Endodermal cell (in vitro differentiated cells): ENCODE data around the gene VAV2. TPM values are rescaled to one million over a fixed set of nuclear protein-coding genes. Genes with fewer than 3 reads are reported as not detected.
A peak's percentile ranks its signal among the peaks of the same experiment; 100 is the strongest.

ENCODE experiments used
- DNase-seq: peaks from one replicate; pipeline ENCODE4 v3.0.0-alpha.2; 2017
- H3K27ac ChIP-seq: 2 replicates; pipeline ENCODE4 v1.5.1; 2013; ENCODE audit warnings: mild to moderate bottlenecking, low read depth, low read length, moderate library complexity
- H3K27me3 ChIP-seq: 2 replicates; pipeline ENCODE4 v1.6.1; 2013; ENCODE audit warnings: mild to moderate bottlenecking, low read length, moderate library complexity; ENCODE audit not compliant: insufficient read depth, control insufficient read depth, poor library complexity, severe bottlenecking
- H3K36me3 ChIP-seq: 2 replicates; pipeline ENCODE4 v1.7.0; 2013; ENCODE audit warnings: mild to moderate bottlenecking, low read length, moderate library complexity; ENCODE audit not compliant: control insufficient read depth, insufficient read depth
- H3K4me1 ChIP-seq: one replicate; pipeline ENCODE4 v1.7.0; 2013; ENCODE audit warnings: low read length; ENCODE audit not compliant: control insufficient read depth, insufficient read depth
- H3K4me3 ChIP-seq: 2 replicates; pipeline ENCODE4 v1.5.1; 2013; ENCODE audit warnings: mild to moderate bottlenecking, low read length, moderate library complexity
- H3K9ac ChIP-seq: 2 replicates; pipeline ENCODE4 v1.6.1; 2013; ENCODE audit warnings: mild to moderate bottlenecking, low read length, moderate library complexity; ENCODE audit not compliant: poor library complexity, severe bottlenecking; ENCODE audit errors: extremely low read depth
- H3K9me3 ChIP-seq: 2 replicates; pipeline ENCODE4 v1.6.1; 2013; ENCODE audit warnings: mild to moderate bottlenecking, low read length, moderate library complexity; ENCODE audit not compliant: control insufficient read depth
- H3K27ac Mint-ChIP-seq: 2 replicates; pipeline ENCODE4 v1.8.0; 2020; ENCODE audit warnings: mixed read lengths
- H3K27me3 Mint-ChIP-seq: 2 replicates; pipeline ENCODE4 v1.8.0; 2021; ENCODE audit warnings: mild to moderate bottlenecking, mixed read lengths; ENCODE audit not compliant: insufficient read depth
- H3K36me3 Mint-ChIP-seq: 2 replicates; pipeline ENCODE4 v1.8.0; 2020; ENCODE audit warnings: low read depth, mixed read lengths
- H3K4me1 Mint-ChIP-seq: 2 replicates; pipeline ENCODE4 v1.8.0; 2020; ENCODE audit warnings: mixed read lengths
- H3K4me3 Mint-ChIP-seq: 2 replicates; pipeline ENCODE4 v1.8.0; 2020; ENCODE audit warnings: mild to moderate bottlenecking, moderate library complexity, mixed read lengths
- H3K9me3 Mint-ChIP-seq: 2 replicates; pipeline ENCODE4 v1.8.0; 2020; ENCODE audit warnings: mild to moderate bottlenecking, mixed read lengths
- CTCF ChIP-seq: fragments of 200-600 bp; sonication (generic); conservative IDR thresholded peaks from 2 replicates; pipeline ENCODE4 v1.5.0; 2021; ENCODE audit warnings: antibody characterized with exemption, mild to moderate bottlenecking
- WGBS, 2 experiments: methylation state at CpG; one replicate each; pipeline versions ENCODE4 v1.1.5 to v1.1.7; 2013; ENCODE audit warnings: missing lambda C conversion rate in 2 of 2, mixed read lengths in 1 of 2; ENCODE audit not compliant: insufficient coverage in 1 of 2, insufficient read length in 1 of 2; 5-methylcytosine and 5-hydroxymethylcytosine counted together
- total RNA-seq, 2 donors: library from RNA; stranded (reverse); fragmentation: NEBNext Ultra II Directional in 1 of 2; extraction: Animal tissue kit (Norgen Biotek cat#: 25700) in 1 of 2; gene quantifications; 2 replicates in 1 of 2; 3 replicates in 1 of 2; pipeline ENCODE4 v1.2.1, GENCODE V29; 2021

VAV2 gene
- total RNA-seq, 2 donors from 2014 or later = 29.8 to 35.9 TPM

- H3K9ac ChIP-seq = no peak overlapping the region
- WGBS, 2 experiments = 92 to 97% methylated on average over 5 to 7 of the region's 7 CpGs
- H3K36me3 ChIP-seq = no peaks in the 10 kb centered on the region
- H3K27me3 ChIP-seq = no peaks in the 10 kb centered on the region
- H3K9me3 ChIP-seq = no peaks in the 10 kb centered on the region
- no peak overlapping the region for H3K4me3 Mint-ChIP-seq
- H3K4me1 Mint-ChIP-seq = no peaks in the 10 kb centered on the region
- no peak for DNase-seq
- TF ChIP-seq CTCF = no peak
- no peaks in the 10 kb centered on the region for H3K4me1 ChIP-seq
- no peaks in the 10 kb centered on the region for H3K9me3 Mint-ChIP-seq
- H3K27ac ChIP-seq = peak overlapping the region; percentile 24
- H3K27me3 Mint-ChIP-seq = no peaks in the 10 kb centered on the region
- H3K36me3 Mint-ChIP-seq = no peaks in the 10 kb centered on the region
- H3K4me3 ChIP-seq = no peak overlapping the region
- H3K27ac Mint-ChIP-seq = no peak overlapping the region
Measured at GRCh38 chr9:133809335-133809734, 182.8 kb downstream of the VAV2 start.

- TF ChIP-seq CTCF = no peak
- H3K27me3 Mint-ChIP-seq = no peaks in the 10 kb centered on the region
- H3K4me3 Mint-ChIP-seq = no peak overlapping the region
- H3K27ac ChIP-seq = no peak overlapping the region
- H3K9ac ChIP-seq = no peak overlapping the region
- no peaks in the 10 kb centered on the region for H3K36me3 ChIP-seq
- H3K36me3 Mint-ChIP-seq = no peaks in the 10 kb centered on the region
- H3K9me3 Mint-ChIP-seq = no peaks in the 10 kb centered on the region
- DNase-seq = no peak
- no peak overlapping the region for H3K27ac Mint-ChIP-seq
- 91 to 93% methylated on average over 10 to 13 of the region's 13 CpGs for WGBS, 2 experiments
- H3K27me3 ChIP-seq = no peaks in the 10 kb centered on the region
- no peak overlapping the region for H3K4me3 ChIP-seq
- no peaks in the 10 kb centered on the region for H3K4me1 ChIP-seq
- no peaks in the 10 kb centered on the region for H3K4me1 Mint-ChIP-seq
- no peaks in the 10 kb centered on the region for H3K9me3 ChIP-seq
Measured at GRCh38 chr9:133807818-133808217, 184.3 kb downstream of the VAV2 start.

GRCh38 chr9:133807037-133807436, 185.1 kb downstream of the VAV2 start:
- Histone ChIP-seq H3K4me1 (no peaks in the 10 kb centered on the region), H3K4me3 (no peak overlapping the region), H3K36me3 (no peaks in the 10 kb centered on the region), H3K9ac (no peak overlapping the region), H3K27ac (no peak overlapping the region), H3K9me3 (no peaks in the 10 kb centered on the region), H3K27me3 (no peaks in the 10 kb centered on the region)
- Mint-ChIP-seq H3K36me3 (peaks cover under 1% of the 10 kb centered on the region), H3K4me1 (no peaks in the 10 kb centered on the region), H3K27me3 (no peaks in the 10 kb centered on the region), H3K9me3 (no peaks in the 10 kb centered on the region), H3K27ac (peak overlapping the region; percentile 48), H3K4me3 (no peak overlapping the region)
- DNase-seq = no peak
- TF ChIP-seq CTCF = no peak
- WGBS, 2 experiments = 96 to 100% methylated on average over 7 to 14 of the region's 14 CpGs
